WTC11 (cell line): ENCODE measurements around the gene HLF. TPM values are rescaled to one million over a fixed set of nuclear protein-coding genes. Genes with fewer than 3 reads are reported as not detected.
A peak's percentile ranks its signal among the peaks of the same experiment; 100 is the strongest.

Experiments used
- ATAC-seq: fragments of 200-7000 bp; cut with Tn5 transposase; 2 replicates; pipeline ENCODE4 v1.10.0; 2021; ENCODE audit warnings: mild to moderate bottlenecking, moderate library complexity
- CTCF ChIA-PET: fragments of 300-600 bp; sonication (Branson Sonifier 250); formaldehyde crosslinking; loops from one replicate; lab custom pipeline; 2021; ENCODE audit warnings: antibody characterized with exemption; lab: Charles Lee
- POLR2A ChIA-PET: fragments of 350-600 bp; sonication (Branson Sonifier 250); formaldehyde crosslinking; loops from one replicate; lab custom pipeline; 2021; ENCODE audit warnings: antibody characterized with exemption; lab: Charles Lee
- DNase-seq: peaks from one replicate; pipeline ENCODE4 v3.0.0; 2021; ENCODE audit warnings: low spot score
- H3K27ac Mint-ChIP-seq: 2 replicates; pipeline ENCODE4 v1.8.0; 2021; ENCODE audit warnings: mixed read lengths
- H3K27me3 Mint-ChIP-seq: 2 replicates; pipeline ENCODE4 v1.8.0; 2021; ENCODE audit warnings: low read depth, mild to moderate bottlenecking, moderate library complexity, mixed read lengths
- H3K36me3 Mint-ChIP-seq: 2 replicates; pipeline ENCODE4 v1.8.0; 2021; ENCODE audit warnings: mixed read lengths
- H3K4me1 Mint-ChIP-seq: 2 replicates; pipeline ENCODE4 v1.8.0; 2022; ENCODE audit warnings: mixed read lengths
- H3K4me3 Mint-ChIP-seq: 2 replicates; pipeline ENCODE4 v1.8.0; 2021; ENCODE audit warnings: mild to moderate bottlenecking, moderate library complexity, mixed read lengths
- H3K9me3 Mint-ChIP-seq: 2 replicates; pipeline ENCODE4 v1.8.0; 2021; ENCODE audit warnings: mixed read lengths
- ATF1 ChIP-seq: sonication (generic); formaldehyde crosslinking; IDR thresholded peaks from 2 replicates; pipeline ENCODE4 v1.8.1; 2023; ENCODE audit warnings: mild to moderate bottlenecking, moderate library complexity, missing genetic modification reagents
- ATF2 ChIP-seq: sonication (generic); formaldehyde crosslinking; IDR thresholded peaks from 2 replicates; pipeline ENCODE4 v1.8.1; 2022; ENCODE audit warnings: low read depth, missing genetic modification reagents, borderline replicate concordance
- CTCF ChIP-seq: fragments of 200-600 bp; IDR thresholded peaks from 2 replicates; pipeline ENCODE4 v1.8.0; 2022; ENCODE audit warnings: antibody characterized with exemption
- E2F1 ChIP-seq: sonication (generic); formaldehyde crosslinking; IDR thresholded peaks from 2 replicates; pipeline ENCODE4 v1.8.0; 2022; ENCODE audit warnings: mild to moderate bottlenecking, missing genetic modification reagents
- E2F4 ChIP-seq: sonication (generic); formaldehyde crosslinking; IDR thresholded peaks from 2 replicates; pipeline ENCODE4 v1.8.1; 2022; ENCODE audit warnings: low read depth, mild to moderate bottlenecking, moderate library complexity, missing genetic modification reagents, borderline replicate concordance
- ELF4 ChIP-seq: sonication (generic); formaldehyde crosslinking; IDR thresholded peaks from 2 replicates; pipeline ENCODE4 v1.8.1; 2022; ENCODE audit warnings: low read depth, mild to moderate bottlenecking, moderate library complexity, missing genetic modification reagents
- ERG ChIP-seq: fragments of 250-450 bp; sonication (Bioruptor Pico); IDR thresholded peaks from 2 replicates; pipeline ENCODE4 v1.8.0; 2021; ENCODE audit warnings: mild to moderate bottlenecking
- GTF2I ChIP-seq: fragments of 250-450 bp; sonication (Bioruptor Pico); conservative IDR thresholded peaks from 2 replicates; pipeline ENCODE4 v1.4.0; 2021; ENCODE audit warnings: mild to moderate bottlenecking
- KAT7 ChIP-seq: sonication (generic); formaldehyde crosslinking; IDR thresholded peaks from 2 replicates; pipeline ENCODE4 v1.8.1; 2023; ENCODE audit warnings: missing genetic modification reagents, mild to moderate bottlenecking, borderline replicate concordance
- NFATC4 ChIP-seq: fragments of 250-450 bp; sonication (Bioruptor Pico); IDR thresholded peaks from 2 replicates; pipeline ENCODE4 v1.9.0; 2021; ENCODE audit warnings: mild to moderate bottlenecking
- NR3C1 ChIP-seq: sonication (generic); formaldehyde crosslinking; conservative IDR thresholded peaks from 2 replicates; pipeline ENCODE4 v1.8.1; 2023; ENCODE audit warnings: low read depth, mild to moderate bottlenecking, missing genetic modification reagents
- STAT6 ChIP-seq: sonication (generic); formaldehyde crosslinking; conservative IDR thresholded peaks from 2 replicates; pipeline ENCODE4 v1.8.1; 2023; ENCODE audit warnings: mild to moderate bottlenecking, low read depth, missing genetic modification reagents, moderate library complexity
- ZNF232 ChIP-seq: sonication (generic); formaldehyde crosslinking; IDR thresholded peaks from 2 replicates; pipeline ENCODE4 v1.8.0; 2022; ENCODE audit warnings: mild to moderate bottlenecking, missing genetic modification reagents
- ZNF532 ChIP-seq: fragments of 250-450 bp; sonication (Bioruptor Pico); IDR thresholded peaks from 2 replicates; pipeline ENCODE4 v1.9.0; 2021; ENCODE audit warnings: mild to moderate bottlenecking, borderline replicate concordance
- ZSCAN18 ChIP-seq: fragments of 250-450 bp; sonication (Bioruptor Pico); IDR thresholded peaks from 2 replicates; pipeline ENCODE4 v2.1.2; 2022; ENCODE audit warnings: mild to moderate bottlenecking, moderate library complexity
- total RNA-seq: library from RNA; stranded (reverse); gene quantifications from 3 replicates; pipeline ENCODE4 v1.2.3, GENCODE V29; 2021

HLF gene
- total RNA-seq, 1 experiment from 2014 or later: 0.31 TPM

GRCh38 chr17:55350825-55351205 lies 86.1 kb downstream of the HLF start (continued):
- no peak for TF ChIP-seq STAT6 (CRISPR knock-in tag)

GRCh38 chr17:55351226-55351625 lies 86.5 kb downstream of the HLF start:
- DNase-seq (no peak), ATAC-seq (peak; percentile 36)
- peaks cover 3% of the 10 kb centered on the region for H3K36me3 Mint-ChIP-seq
- H3K4me3 Mint-ChIP-seq: no peak overlapping the region
- peaks cover 33% of the 10 kb centered on the region for H3K4me1 Mint-ChIP-seq
- H3K9me3 Mint-ChIP-seq: peaks cover 13% of the 10 kb centered on the region
- peak overlapping the region; percentile 44; the same call in 1 of the 2 replicates for H3K27ac Mint-ChIP-seq
- H3K27me3 Mint-ChIP-seq: no peaks in the 10 kb centered on the region
- CTCF ChIA-PET: interaction anchor here (1.6 kb wide), 1 partner anchor 163 kb away, joined by 4 read pairs; no protein-coding TSS in a partner anchor
- no peak for TF ChIP-seq GTF2I (CRISPR knock-in tag)
- TF ChIP-seq ZNF232 (CRISPR knock-in tag): no peak
- no peak for TF ChIP-seq NR3C1
- no peak for TF ChIP-seq KAT7
- no peak for TF ChIP-seq E2F4 (CRISPR knock-in tag)
- TF ChIP-seq ATF1 (CRISPR knock-in tag): no peak
- TF ChIP-seq ZNF532 (CRISPR knock-in tag): no peak
- TF ChIP-seq CTCF: no peak
- TF ChIP-seq E2F1 (CRISPR knock-in tag): no peak
- no peak for TF ChIP-seq ZSCAN18 (CRISPR knock-in tag)
- TF ChIP-seq ATF2 (CRISPR knock-in tag): no peak
- no peak for TF ChIP-seq ERG (CRISPR knock-in tag)
- TF ChIP-seq NFATC4 (CRISPR knock-in tag): no peak
- no peak for TF ChIP-seq ELF4 (CRISPR knock-in tag)
- POLR2A ChIA-PET: no interaction called here
